OCI-LY1 (cell line): ENCODE results near the gene MPRIP.

ENCODE experiments used
- H2AFZ ChIP-seq: fragments of 200-600 bp; sonication (generic), shearing (Covaris generic); 2 replicates; pipeline ENCODE4 v1.6.0; 2014; ENCODE audit warnings: antibody characterized with exemption, mild to moderate bottlenecking, low read length
- H3F3A ChIP-seq: fragments of 200-600 bp; sonication (generic), shearing (Covaris generic); 2 replicates; pipeline ENCODE4 v1.6.0; 2014; ENCODE audit warnings: mild to moderate bottlenecking, antibody characterized with exemption, low read length, moderate library complexity; ENCODE audit not compliant: insufficient read depth
- H3K27ac ChIP-seq: fragments of 200-600 bp; sonication (generic); 2 replicates; pipeline ENCODE4 v1.5.1; 2014; ENCODE audit warnings: low read length, mixed run types, mild to moderate bottlenecking, low read depth; ENCODE audit not compliant: poor library complexity, severe bottlenecking
- H3K27me3 ChIP-seq: fragments of 200-600 bp; sonication (generic); 2 replicates; pipeline ENCODE4 v1.6.0; 2014; ENCODE audit warnings: antibody characterized with exemption, mild to moderate bottlenecking, low read length, moderate library complexity; ENCODE audit not compliant: insufficient read depth
- H3K36me3 ChIP-seq: fragments of 200-600 bp; sonication (generic); 2 replicates; pipeline ENCODE4 v1.6.1; 2014; ENCODE audit warnings: mild to moderate bottlenecking, antibody characterized with exemption, low read length, moderate library complexity, mixed read lengths; ENCODE audit not compliant: insufficient read depth
- H3K4me1 ChIP-seq: fragments of 200-600 bp; sonication (generic); 2 replicates; pipeline ENCODE4 v1.5.1; 2014; ENCODE audit warnings: mild to moderate bottlenecking, low read length, moderate library complexity; ENCODE audit not compliant: insufficient read depth, severe bottlenecking
- H3K4me2 ChIP-seq: fragments of 200-600 bp; sonication (generic), shearing (Covaris generic); 2 replicates; pipeline ENCODE4 v1.6.1; 2014; ENCODE audit warnings: low read length
- H3K4me3 ChIP-seq: fragments of 200-600 bp; sonication (generic); 2 replicates; pipeline ENCODE4 v1.5.1; 2014; ENCODE audit warnings: low read length, low read depth, mild to moderate bottlenecking, mixed read lengths; ENCODE audit not compliant: poor library complexity, severe bottlenecking
- H3K79me2 ChIP-seq: fragments of 200-600 bp; shearing (Covaris generic); 2 replicates; pipeline ENCODE4 v1.6.1; 2016; ENCODE audit warnings: mixed run types, low read length, mixed read lengths; ENCODE audit not compliant: insufficient read depth
- H3K9ac ChIP-seq: fragments of 200-600 bp; sonication (generic), shearing (Covaris generic); 2 replicates; pipeline ENCODE4 v1.6.1; 2014; ENCODE audit warnings: mild to moderate bottlenecking, low read length, mixed read lengths
- H3K9me2 ChIP-seq: fragments of 200-600 bp; sonication (generic), shearing (Covaris generic); 2 replicates; pipeline ENCODE4 v1.6.1; 2014; ENCODE audit warnings: low read depth, mild to moderate bottlenecking, low read length, mixed read lengths
- H3K9me3 ChIP-seq: fragments of 200-600 bp; shearing (Covaris generic); 2 replicates; pipeline ENCODE4 v1.6.1; 2014; ENCODE audit warnings: low read length, mixed read lengths
- H4K20me1 ChIP-seq: fragments of 200-600 bp; sonication (generic), shearing (Covaris generic); 2 replicates; pipeline ENCODE4 v1.6.0; 2016; ENCODE audit warnings: mild to moderate bottlenecking, low read length; ENCODE audit not compliant: insufficient read depth
- EZH2 ChIP-seq: fragments of 200-600 bp; sonication (generic), shearing (Covaris generic); IDR thresholded peaks from 2 replicates; pipeline ENCODE4 v1.8.0; 2017; ENCODE audit warnings: borderline replicate concordance, mixed run types, mild to moderate bottlenecking, antibody characterized with exemption, low read length, moderate library complexity, mixed read lengths
- TF ChIP-seq, protein P1 (sequence below): fragments of 200-600 bp; sonication (generic), shearing (Covaris generic); IDR thresholded peaks from 2 replicates; pipeline ENCODE4 v1.5.1; 2017; ENCODE audit warnings: mild to moderate bottlenecking, antibody characterized with exemption, low read length, moderate library complexity, mixed read lengths

Gene MPRIP

DNA sequence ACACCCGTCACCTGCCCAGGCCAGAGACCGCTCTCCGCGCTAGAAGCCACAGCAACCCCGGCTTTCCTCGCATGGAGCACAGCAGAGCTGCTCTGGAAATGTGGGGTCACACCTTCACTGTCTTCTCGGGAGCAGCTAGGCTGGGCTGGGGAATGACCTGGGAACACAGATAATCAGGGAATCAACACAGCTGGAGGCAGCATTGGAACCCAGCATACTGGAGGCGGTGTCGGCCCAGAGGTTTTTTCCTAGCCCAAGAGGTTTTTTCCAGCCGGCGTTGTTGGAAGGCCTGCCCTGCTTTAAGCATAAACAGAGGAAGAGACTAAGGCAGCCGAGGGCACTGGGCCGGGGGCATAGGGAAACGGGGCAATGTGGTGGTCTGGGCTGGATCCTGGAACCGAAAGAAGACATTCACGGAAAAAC, 164.7 kb downstream of the MPRIP start:
- Histone ChIP-seq H3K4me1 (peaks cover 25% of the 10 kb centered on the region), H3K79me2 (peaks cover 21% of the 10 kb centered on the region), H3K9me3 (no peaks in the 10 kb centered on the region), H3K9ac (no peak overlapping the region; the same call in 1 of the 2 replicates), H3F3A (no peaks in the 10 kb centered on the region), H4K20me1 (no peaks in the 10 kb centered on the region), H3K9me2 (no peaks in the 10 kb centered on the region), H3K27me3 (no peaks in the 10 kb centered on the region), H3K27ac (peak overlapping the region; percentile 66), H2AFZ (no peak overlapping the region), H3K36me3 (peaks cover 27% of the 10 kb centered on the region), H3K4me3 (peak overlapping the region; percentile 92), H3K4me2 (peak overlapping the region; percentile 13)
- TF ChIP-seq, protein P1, sequence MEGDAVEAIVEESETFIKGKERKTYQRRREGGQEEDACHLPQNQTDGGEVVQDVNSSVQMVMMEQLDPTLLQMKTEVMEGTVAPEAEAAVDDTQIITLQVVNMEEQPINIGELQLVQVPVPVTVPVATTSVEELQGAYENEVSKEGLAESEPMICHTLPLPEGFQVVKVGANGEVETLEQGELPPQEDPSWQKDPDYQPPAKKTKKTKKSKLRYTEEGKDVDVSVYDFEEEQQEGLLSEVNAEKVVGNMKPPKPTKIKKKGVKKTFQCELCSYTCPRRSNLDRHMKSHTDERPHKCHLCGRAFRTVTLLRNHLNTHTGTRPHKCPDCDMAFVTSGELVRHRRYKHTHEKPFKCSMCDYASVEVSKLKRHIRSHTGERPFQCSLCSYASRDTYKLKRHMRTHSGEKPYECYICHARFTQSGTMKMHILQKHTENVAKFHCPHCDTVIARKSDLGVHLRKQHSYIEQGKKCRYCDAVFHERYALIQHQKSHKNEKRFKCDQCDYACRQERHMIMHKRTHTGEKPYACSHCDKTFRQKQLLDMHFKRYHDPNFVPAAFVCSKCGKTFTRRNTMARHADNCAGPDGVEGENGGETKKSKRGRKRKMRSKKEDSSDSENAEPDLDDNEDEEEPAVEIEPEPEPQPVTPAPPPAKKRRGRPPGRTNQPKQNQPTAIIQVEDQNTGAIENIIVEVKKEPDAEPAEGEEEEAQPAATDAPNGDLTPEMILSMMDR: no peak
- TF ChIP-seq EZH2: no peak

DNA sequence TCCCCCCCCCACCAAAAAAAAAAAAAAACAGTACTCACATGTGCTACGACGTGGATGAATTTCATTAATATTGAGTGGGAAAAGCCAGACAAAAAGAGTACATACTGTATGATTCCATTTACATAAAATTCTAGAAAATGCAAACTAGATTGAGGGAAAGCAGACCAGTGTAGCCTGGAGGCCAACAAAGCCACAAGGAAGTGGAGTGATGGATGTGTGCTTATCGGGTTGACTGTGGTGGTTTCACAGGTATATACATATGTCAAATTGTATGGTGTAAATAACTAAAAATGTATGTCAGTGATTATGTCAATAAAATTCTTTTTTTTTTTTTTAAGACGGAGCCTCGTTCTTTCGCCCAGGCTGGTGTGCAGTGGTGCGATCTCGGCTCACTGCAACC, 165.7 kb downstream of the MPRIP start:
- no peak overlapping the region for H3K27ac ChIP-seq

DNA sequence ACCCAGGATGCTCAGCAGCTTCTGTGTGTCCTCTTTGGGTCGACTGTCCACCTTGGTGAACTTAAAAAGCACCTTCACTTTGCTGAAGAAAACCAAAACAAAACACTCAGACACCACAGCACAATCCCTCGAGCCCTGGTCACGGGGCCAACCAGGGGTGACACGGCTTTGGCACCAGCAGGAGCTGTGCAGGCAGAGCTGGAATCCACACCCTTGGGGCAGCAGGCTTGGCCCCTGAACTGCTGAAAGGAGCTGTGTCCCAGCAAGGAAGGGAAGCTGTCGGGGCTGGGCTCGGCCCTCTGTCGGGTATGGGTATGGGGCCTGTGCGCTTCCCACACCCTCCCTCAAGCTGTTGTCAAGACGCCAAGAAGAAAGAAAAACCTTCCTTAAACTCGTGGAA, 171.5 kb downstream of the MPRIP start:
- Histone ChIP-seq H4K20me1 (no peaks in the 10 kb centered on the region), H2AFZ (no peak overlapping the region), H3K9me2 (no peaks in the 10 kb centered on the region), H3K9me3 (no peaks in the 10 kb centered on the region), H3K79me2 (no peaks in the 10 kb centered on the region), H3K27ac (no peak overlapping the region), H3K36me3 (peaks cover 36% of the 10 kb centered on the region), H3K4me3 (no peak overlapping the region), H3K9ac (no peak overlapping the region), H3F3A (no peaks in the 10 kb centered on the region), H3K4me1 (no peaks in the 10 kb centered on the region), H3K4me2 (no peak overlapping the region), H3K27me3 (no peaks in the 10 kb centered on the region)
- no peak for TF ChIP-seq EZH2
- TF ChIP-seq, protein P1: no peak

More for the DNA sequence above, 165.7 kb downstream of the MPRIP start:
- no peak for TF ChIP-seq EZH2
- TF ChIP-seq, protein P1: no peak
- Histone ChIP-seq H3K4me3 (no peak overlapping the region), H3K9me2 (no peaks in the 10 kb centered on the region), H4K20me1 (no peaks in the 10 kb centered on the region), H3K4me1 (peaks cover 25% of the 10 kb centered on the region), H3K79me2 (peaks cover 21% of the 10 kb centered on the region), H2AFZ (no peak overlapping the region), H3K4me2 (no peak overlapping the region), H3K9me3 (no peaks in the 10 kb centered on the region), H3K36me3 (peaks cover 21% of the 10 kb centered on the region; the same call in 1 of the 2 replicates), H3K27me3 (no peaks in the 10 kb centered on the region), H3F3A (no peaks in the 10 kb centered on the region), H3K9ac (no peak overlapping the region)
